HG02588 (cell line): Measurements from ENCODE around the gene VPS26A.
A peak's percentile ranks its signal among the peaks of the same experiment; 100 is the strongest.
"Not testable (repeated sequence)": the region's sequence is repeated elsewhere in the genome, so short reads cannot be mapped to it uniquely, and the experiment has no call there.

Experiments used
- ATAC-seq: cut with Tn5 transposase; IDR thresholded peaks from one replicate; pipeline ENCODE4 v1.9.1; 2021; ENCODE audit warnings: mild to moderate bottlenecking, moderate library complexity; ENCODE audit not compliant: unreplicated experiment

Gene VPS26A

DNA sequence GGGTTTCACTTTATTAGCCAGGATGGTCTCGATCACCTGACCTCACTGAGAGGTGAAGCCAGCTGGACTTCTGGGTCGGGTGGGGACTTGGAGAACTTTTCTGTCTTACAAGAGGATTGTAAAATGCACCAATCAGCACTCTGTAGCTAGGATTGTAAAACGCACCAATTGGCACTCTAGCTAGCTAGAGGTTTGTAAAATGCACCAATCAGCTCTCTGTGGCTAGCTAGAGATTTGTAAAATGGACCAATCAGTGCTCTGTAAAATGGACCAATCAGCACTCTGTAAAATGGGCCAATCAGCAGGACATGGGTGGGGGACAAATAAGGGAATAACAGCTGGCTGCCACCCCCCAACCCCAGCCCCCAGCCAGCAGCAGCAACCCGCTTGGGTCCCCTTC lies 51.3 kb downstream of the VPS26A start:
- not testable (repeated sequence) for ATAC-seq

DNA sequence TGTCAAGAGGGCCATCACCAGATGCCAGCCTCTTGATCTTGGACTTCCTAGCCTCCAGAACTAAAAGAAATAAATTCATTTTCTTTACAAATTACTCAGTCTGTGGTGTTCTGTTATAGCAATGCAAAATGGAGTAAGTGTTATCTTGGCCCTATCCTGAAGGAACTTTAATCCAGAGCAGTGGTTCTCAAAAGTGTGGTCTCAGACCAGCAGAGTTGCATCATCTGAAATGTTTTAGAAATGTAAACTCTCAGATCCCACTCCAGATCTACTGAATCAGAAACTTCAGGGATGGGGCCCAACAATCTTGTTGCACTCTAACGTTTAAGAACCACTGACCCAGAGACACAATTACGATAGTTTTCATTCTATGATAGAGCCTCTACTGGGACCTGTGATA lies 52.8 kb downstream of the VPS26A start:
- no peak for ATAC-seq

DNA sequence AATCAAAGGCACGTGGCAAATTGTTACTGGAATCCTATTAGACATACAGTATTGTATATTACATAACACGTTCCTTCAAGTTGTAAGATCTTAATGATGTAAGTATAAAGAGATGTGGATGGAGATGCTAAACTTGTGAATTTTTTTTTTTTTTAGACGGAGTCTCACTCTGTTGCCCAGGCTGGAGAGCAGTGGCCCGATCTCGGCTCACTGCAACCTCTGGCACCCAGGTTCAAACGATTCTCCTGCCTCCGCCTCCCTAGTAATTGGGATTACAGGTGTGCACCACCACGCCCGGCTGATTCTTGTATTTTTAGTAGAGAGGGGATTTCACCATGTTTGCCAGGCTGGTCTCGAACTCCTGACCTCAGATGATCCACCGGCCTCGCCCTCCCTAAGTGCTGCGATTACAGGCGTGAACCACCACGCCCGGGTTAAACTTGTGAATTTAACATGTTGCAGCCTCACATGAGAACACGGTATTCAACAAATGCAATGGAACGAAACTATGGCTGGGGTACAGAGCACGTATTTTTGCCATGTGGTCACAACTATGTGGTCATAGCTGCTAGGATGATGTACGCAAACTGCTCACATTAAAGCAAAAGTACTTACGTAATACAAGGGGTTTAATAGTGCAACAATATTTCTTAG lies 55.2 kb downstream of the VPS26A start:
- ATAC-seq, result peak; percentile 34

DNA sequence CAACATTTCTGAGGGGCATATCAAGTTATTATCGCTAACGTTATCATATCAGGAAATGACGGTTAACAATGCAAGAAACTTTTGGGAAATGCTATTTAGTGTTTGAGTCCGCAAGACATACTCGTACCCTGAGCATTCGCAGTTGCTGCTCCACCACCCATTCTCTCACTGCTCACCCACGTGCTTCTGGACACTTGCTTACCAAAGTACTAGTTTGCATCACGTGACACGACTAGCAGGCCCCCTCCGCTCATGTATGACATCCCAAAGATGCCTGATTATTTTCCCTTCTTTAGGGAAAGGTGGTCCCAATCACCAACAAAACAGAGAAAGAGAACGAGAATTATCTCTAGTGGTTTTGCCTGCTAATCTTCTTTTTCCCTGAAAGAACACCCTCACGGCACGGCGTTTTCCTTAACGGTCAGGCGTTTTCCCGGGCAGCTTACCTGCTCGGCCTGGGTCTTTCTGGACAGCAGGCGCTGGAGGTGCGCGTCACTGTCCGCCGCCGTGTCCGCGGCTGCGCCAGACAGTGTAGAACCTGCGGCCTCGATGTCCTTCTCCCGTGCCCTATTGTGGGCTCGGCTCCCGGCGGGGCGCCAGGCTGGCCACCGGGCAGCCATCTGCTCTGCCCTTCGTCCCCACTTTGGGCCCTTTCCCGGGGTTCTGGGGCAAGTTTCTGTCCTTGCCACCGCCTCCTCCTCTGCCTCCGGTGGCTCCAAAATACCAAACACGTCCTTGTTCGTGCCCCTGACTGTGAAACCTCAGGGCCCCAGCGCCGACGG lies 56.0 kb downstream of the VPS26A start, which contains the start of gene SUPV3L1:
Gene SUPV3L1 (plus strand): TSS at position 492 of the 782 bp plus-strand sequence. CDS start 58 bp downstream, at position 550.
- peak; percentile 83 for ATAC-seq

DNA sequence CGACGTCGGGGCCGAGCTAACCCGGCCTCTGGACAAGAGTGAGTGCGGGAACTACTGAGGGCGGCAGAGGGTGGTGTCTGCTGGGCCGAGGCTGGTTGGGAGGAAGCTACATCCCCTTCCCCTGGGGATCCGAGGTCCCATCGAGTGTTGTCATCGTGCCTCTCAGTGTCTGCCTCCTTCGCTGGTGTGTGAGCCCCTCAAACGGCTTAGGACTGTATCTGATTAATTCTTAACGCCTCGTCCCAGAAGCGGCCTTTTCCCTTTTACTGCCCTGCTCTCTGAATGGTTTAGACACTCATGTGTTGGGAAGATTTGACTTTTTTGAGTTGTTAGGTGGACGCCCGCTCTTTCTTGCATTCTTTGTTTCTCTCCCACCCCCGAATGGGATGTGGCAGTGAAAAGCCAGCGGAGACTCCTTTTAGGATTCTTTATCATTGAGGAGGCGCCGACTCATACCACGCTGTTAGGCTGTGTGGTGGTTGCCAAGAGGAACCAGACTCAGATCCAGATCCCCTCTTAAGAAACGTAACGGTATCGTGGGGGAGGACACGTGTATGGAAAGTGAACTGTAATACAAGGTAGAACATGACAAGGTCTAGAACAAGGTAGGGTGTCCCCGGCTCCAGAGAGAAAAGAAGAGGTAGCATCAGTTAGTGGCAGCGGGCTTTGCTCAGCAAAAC lies 56.7 kb downstream of the VPS26A start:
- no peak for ATAC-seq

DNA sequence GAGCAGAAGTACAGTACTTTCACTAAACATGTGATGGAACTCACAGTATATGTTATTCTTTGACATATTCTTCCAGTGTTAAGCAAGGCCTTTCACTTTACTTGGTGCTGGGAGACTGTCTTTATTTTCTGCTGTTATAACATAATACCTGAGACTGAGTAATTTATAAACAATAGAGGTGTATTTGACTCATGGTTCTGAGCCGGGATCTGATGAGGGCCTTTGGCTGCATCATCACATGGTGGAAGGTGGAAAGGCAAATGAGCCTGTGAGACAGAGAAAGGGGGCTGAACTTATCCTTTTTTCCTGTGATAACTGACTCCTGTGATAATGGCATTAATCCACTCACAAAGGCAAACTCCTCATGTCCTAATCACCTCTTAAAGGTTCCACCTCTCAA lies 57.5 kb downstream of the VPS26A start:
- ATAC-seq, result no peak

DNA sequence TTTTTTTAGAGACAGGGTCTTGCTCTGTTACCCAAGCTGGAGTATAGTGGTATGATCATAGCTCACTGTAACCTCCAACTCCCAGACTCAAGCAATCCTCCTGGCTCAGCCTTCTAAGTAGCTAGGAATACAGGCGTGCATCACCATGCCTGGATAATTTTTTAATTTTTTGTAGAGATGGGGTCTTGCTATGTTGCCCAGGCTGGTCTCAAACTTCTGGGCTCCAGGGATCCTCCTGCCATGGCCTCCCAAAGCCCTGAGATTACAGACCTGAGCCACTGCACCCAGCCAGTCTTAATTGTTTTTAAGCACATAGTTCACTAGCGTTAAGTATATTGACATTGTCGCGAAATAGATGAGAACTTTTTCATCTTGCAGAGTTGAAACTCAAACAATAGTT lies 58.0 kb downstream of the VPS26A start:
- no peak for ATAC-seq

DNA sequence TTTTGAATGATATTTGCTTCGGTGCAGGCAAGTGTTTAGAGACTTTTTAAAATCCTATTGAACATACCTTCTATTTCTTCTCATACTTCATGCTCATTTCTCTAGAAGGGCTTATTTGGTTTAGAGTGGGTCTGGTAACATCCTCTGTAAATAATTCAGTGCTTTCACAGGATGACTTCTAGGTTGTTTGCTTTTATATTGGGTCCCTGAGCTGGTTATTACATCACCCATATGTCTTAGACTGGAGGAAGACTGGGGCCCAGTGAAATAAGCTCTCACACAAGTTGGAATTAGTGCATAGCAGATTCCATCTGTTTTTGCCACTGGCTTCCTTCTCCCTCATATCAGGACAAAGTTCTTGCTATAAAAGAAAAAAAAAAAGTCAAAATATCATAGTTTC lies 62.5 kb downstream of the VPS26A start:
- no peak for ATAC-seq

DNA sequence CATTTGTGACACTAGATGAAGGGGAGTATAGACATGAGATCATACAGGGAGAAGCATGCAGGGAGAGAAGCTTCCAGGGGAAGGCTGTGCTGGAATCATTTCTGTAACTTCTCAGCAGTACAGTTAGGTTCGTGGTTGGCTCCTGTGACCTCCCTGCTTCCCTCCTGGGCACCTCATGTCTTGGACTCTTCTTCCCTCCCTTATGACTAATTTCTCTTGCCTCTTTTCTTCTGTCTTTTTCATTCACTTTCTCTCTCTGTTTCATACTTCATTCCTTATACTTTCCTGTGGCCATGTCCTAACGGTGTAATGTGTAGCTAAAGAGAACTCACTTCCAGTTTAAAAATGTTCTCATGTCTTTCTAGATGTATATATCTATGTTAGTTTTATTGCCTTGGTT lies 77.1 kb downstream of the VPS26A start:
- no peak for ATAC-seq

DNA sequence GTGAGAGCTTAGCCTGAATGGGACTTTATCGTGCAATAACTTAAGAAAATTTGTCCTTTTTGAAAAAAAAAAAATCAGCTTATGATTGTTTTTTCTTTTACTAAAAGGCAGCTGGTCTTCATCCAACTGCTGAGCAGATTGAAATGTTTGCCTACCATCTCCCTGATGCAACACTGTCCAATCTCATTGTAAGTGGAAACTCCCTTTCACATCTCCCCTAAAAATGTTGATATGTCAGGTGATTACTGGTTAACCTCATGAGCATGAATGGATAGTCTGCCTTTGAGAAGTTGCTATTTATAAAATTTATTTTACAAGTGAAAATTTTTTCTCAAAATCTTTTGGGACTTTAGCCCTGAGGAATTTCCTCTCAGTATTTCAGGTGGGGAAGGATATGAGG lies 78.4 kb downstream of the VPS26A start:
- no peak for ATAC-seq

DNA sequence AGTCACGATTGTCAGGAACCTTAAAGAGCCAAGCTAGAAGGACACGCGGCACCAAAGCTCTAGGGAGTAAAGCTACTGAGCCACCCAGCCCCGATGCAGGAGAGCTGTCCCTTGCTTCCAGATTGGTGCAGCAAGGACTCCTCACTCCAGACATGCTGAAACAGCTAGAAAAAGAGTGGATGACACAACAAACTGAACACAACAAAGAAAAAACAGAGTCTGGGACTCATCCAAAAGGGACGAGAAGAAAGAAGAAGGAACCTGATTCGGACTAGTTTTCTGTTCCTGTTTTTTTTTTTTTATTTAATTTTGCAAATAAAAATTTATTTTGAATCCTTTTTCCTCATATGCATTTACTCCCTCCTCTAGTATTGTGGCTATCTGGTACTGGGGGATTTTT lies 84.8 kb downstream of the VPS26A start:
- no peak for ATAC-seq

DNA sequence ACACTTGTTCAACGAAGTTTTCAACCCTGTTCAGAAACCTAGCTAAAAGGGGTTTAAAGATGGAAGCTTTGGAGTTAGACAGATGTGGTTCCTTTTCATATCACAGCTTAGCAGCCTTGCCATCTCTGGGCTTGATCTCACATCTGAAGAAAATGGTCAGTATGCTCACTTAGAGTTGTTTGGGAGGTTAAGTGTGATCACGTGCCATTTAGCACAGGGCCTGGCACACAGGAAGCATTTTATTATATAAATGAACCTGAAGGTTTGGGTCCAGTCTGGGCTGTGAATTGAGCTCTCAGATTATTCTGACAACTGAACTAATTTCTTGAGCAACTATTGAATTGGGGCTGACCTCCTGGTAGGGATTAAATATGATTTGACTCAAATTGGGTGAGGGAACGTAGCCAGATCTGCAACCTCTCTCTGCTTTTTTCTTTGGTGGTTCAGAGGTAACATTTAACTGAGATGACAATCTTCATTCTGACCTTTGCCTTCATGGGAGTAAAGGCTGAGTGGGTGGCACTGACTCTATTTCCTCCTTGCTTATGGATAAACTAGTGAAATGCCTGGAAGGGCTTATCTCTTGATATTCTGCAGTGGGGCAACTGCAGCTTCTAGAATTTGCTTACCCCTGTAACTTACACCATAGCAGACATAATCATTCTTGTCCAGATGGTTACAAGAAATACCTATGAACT lies 86.0 kb downstream of the VPS26A start:
- ATAC-seq, result no peak

DNA sequence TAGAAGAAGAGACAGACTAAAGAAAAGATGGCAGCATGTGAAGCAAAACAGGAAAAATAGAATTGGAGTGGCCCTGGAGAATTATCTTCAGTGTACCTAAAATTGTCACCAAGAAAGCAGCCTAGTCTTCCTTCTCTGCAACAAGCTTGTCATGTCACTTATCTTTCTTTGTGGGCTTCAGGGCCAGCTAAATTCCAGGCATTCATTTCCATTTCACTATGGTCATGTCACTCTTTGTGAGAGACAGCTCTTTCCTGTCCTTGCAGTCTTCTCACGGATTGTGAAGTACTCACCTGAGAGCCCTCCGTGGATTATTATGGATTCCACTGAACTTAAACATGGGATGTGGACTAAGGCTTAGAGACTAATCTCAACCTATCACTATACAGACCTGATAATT lies 87.1 kb downstream of the VPS26A start:
- ATAC-seq, result no peak

DNA sequence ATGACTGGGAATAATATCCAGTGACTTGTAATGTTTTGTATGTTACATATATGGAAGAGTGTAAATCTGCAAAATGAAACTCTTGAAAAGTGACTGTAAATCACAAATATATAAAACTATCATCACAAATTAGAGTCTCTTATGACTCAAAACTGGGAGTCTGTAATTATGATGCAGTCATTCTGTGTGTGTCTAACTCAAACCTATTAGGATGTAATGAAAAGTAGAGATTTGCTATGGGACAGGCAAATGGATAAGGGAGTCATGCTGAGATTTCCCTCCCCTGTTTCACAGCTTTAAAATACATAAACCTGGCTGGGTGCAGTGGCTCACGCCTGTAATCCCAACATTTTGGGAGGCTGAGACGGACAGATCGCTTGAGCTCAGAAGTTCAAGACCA lies 87.5 kb downstream of the VPS26A start:
- no peak for ATAC-seq

DNA sequence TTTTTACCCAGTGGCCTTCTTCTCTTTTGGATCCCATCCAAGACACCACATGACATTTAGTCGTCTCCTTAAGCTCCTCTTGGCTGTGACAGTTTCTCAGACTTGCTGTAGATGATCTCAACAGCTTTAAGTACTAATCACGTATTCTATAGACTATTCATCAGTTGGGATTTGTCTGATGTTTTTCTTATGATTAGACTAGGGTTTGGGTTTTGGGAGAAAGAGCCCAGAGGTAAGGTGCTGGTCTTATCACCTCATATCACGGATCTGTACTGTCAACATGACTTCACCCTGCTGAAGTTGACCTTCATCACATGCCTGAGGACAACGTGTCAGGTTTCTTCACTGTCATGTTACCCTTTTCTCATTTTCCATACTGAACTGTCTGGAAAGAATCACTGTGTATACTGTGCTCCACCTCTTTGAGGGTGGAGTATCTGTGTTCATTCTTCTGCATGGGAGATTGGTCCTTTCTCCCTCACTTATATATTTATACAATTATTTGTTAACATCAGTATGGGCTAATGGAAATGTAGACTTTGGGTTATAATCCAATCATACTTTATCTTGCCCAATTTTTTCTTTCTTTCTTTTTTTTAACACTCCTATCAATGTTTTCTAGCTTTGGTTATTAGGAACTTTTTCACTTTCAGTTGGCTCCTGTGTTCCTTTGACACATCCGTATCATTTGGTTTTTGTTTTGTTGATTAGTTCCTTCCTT lies 89.8 kb downstream of the VPS26A start:
- no peak for ATAC-seq

DNA sequence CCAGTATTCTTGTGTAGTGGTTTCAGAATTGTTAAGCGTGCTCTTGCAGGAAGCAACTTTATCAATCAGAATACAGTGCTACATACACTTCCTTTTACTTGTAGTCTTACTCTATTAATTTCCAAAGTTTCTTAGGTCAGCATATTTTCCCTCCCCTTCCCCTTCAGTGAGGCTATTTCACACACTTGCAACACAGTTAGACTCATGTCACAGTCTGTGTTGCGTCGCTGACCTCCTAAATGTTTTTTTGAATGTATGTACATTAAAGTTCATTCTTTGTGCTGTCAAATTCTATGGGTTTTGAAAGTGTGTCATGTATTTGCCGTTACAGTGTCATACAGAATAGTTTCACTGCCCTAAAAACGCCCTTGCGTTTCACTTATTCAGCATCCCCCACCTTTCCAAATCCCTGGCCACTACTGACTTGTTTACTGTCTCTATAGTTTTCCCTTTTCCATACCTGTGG lies 90.7 kb downstream of the VPS26A start:
- ATAC-seq, result no peak

DNA sequence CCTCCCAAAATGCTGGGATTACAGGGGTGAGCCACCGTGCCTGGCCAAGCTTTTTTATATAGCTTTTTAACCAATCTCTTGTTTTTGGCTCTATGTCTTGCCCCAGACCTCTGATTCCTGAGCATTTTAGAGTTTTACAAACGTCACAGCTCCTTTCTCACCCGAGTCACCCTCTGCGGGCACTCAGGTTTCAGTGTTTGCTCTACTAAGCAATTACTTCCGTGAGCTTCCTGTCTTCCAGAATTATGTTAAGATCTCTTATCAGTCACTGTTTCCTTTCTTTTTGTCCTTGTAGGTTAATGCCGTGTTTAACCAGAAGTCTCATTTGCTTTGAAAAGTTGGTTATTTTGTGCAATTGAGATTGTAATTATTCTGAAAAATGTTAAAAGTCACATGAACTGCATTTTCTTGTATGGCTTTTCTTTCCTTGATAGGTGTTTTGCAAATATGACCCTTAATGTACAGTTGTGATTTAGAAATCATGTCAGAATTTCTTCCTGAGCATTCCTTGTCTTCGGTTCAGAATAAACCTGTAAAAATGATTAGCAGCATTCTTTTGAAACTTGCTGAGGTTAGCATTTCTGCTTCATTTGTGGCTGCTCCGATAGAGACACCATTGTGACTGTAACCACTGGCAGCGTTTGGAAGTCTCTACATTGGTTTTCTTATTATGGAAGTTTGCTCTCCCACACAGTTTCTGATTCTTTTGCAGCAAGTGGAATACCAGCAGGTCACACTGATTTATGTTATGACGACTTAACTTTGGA lies 91.6 kb downstream of the VPS26A start:
- no peak for ATAC-seq

DNA sequence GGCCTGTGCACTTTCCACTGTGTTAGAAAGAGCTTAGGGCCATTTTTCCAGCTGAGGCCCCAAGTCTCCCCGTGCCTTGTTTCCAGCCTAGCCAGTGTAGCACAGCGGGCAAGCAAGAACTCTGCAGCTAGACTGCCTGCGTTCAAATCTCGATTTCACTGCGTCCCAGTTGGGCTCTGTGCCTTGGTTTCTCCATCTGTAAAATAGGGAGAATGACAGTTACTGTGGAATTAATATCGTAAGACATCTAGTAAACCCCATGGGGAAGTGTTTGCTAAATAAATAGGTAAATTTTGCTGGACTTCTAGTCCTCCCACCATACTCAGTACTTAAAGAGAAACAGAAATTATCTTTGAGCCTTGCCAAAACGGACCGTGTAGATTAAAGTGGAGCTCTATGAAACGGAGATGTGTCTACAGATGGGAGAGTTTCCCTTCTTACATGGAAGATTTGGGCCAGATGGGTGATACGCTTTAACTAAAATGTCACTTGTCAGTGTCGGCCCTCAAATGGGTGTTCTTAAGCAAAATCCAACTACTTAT lies 92.7 kb downstream of the VPS26A start:
- no peak for ATAC-seq

DNA sequence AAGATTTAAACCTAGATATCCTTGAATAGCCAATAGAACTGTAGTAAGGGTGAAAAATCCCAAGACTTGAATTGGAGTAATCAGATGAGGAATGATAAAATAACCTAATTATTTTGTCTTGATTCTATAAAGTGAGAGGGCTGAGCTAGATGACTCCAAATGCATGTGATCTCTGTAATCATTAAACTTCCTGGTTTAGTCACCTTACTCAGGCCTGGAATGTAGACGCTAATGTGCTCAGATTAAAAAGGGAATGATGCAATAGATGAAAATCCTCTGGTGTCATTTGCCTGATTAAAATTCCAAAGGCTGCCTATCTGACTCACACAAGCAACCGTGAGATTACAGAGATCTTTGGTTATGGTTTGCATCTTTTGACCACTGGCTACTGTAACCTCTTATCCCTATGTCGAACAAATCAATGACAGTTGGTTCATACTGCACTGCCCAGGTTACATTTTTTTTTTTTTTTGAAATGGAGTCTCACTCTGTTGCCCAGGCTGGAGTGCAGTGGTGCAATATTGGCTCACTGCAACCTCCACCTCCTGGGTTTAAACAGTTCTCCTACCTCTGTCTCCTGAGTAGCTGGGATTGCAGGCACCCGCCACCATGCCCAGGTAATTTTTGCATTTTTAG lies 93.3 kb downstream of the VPS26A start:
- ATAC-seq, result no peak
